A549 (cell line): ENCODE measurements around the gene AR. TPM values are rescaled to one million over a fixed set of nuclear protein-coding genes. Genes with fewer than 3 reads are reported as not detected.

Experiments
- ATAC-seq, 2 experiments: fragments of 200-7000 bp in 1 of 2; fragments of >200 bp in 1 of 2; cut with Nextera tagmentation in 1 of 2; cut with Tn5 transposase in 1 of 2; 3 replicates each; pipeline versions ENCODE4 v1.8.0 to v1.9.1; 2018 to 2020; ENCODE audit warnings: mild to moderate bottlenecking in 1 of 2, moderate library complexity in 1 of 2
- CTCF ChIA-PET: fragments of 300-600 bp; sonication (Branson Sonifier 250); formaldehyde crosslinking; extraction: SDS; loops from one replicate; lab custom pipeline; 2021; ENCODE audit warnings: antibody characterized with exemption, inconsistent platforms; lab: Yijun Ruan, JAX
- POLR2A ChIA-PET: fragments of 350-600 bp; formaldehyde crosslinking; extraction: SDS; loops from one replicate; lab custom pipeline; 2021; ENCODE audit warnings: antibody characterized with exemption, inconsistent platforms; lab: Yijun Ruan, JAX
- DNase-seq, 2 experiments: peaks; one replicate each; pipeline versions ENCODE4 v3.0.0 to v3.0.0-alpha.2; 2011 to 2016; ENCODE audit warnings: low read depth in 1 of 2, low spot score in 1 of 2
- FAIRE-seq: peaks from 2 replicates; lab custom pipeline; 2011; peaks lifted over from hg19 to GRCh38; lab: Jason Lieb, UNC
- H3K27ac ChIP-seq, 2 experiments: fragments of >200 bp; sonication (Bioruptor Twin); formaldehyde crosslinking; 3 replicates each; pipeline ENCODE4 v1.5.1; 2016 to 2017
- H3K4me1 ChIP-seq: fragments of >200 bp; sonication (Bioruptor Twin); formaldehyde crosslinking; 3 replicates; pipeline ENCODE4 v1.6.1; 2016
- H3K4me2 ChIP-seq: fragments of >200 bp; sonication (Bioruptor Twin); formaldehyde crosslinking; 3 replicates; pipeline ENCODE4 v1.6.1; 2016
- H3K4me3 ChIP-seq: fragments of >200 bp; sonication (Bioruptor Twin); formaldehyde crosslinking; 3 replicates; pipeline ENCODE4 v1.5.1; 2016
- H3K9me3 ChIP-seq: fragments of >200 bp; sonication (Bioruptor Twin); formaldehyde crosslinking; 3 replicates; pipeline ENCODE4 v1.6.1; 2016
- CBX8 ChIP-seq: fragments of 200-600 bp; sonication (generic); IDR thresholded peaks from 2 replicates; pipeline ENCODE4 v1.6.1; 2016
- CEBPB ChIP-seq, 2 experiments: fragments of >200 bp in 1 of 2; sonication (Bioruptor Twin) in 1 of 2; formaldehyde crosslinking in 1 of 2; IDR thresholded peaks; 2 replicates each; pipeline ENCODE4 v1.6.1; 2012 to 2016
- CHD2 ChIP-seq: fragments of 150-350 bp; IDR thresholded peaks from 2 replicates; pipeline ENCODE4 v1.6.1; 2014; ENCODE audit warnings: low read length; ENCODE audit not compliant: partially characterized antibody
- CHD4 ChIP-seq: fragments of 200-600 bp; sonication (generic); IDR thresholded peaks from 2 replicates; pipeline ENCODE4 v1.6.1; 2016; ENCODE audit warnings: antibody characterized with exemption, mild to moderate bottlenecking, borderline replicate concordance
- EHF ChIP-seq: fragments of 250-450 bp; sonication (Bioruptor Pico); IDR thresholded peaks from 2 replicates; pipeline ENCODE4 v1.5.0; 2020; ENCODE audit warnings: mild to moderate bottlenecking
- EHMT2 ChIP-seq: fragments of 200-600 bp; sonication (generic); IDR thresholded peaks from 2 replicates; pipeline ENCODE4 v1.6.1; 2016; ENCODE audit warnings: antibody characterized with exemption, low read depth, mild to moderate bottlenecking, moderate library complexity
- EP300 ChIP-seq, 2 experiments: fragments of >200 bp; sonication (Bioruptor Twin); formaldehyde crosslinking; IDR thresholded peaks; 2 replicates in 1 of 2; 3 replicates in 1 of 2; pipeline ENCODE4 v1.6.1; 2016 to 2017
- FOSB ChIP-seq: fragments of 250-450 bp; sonication (Bioruptor Pico); IDR thresholded peaks from 2 replicates; pipeline ENCODE4 v1.5.0; 2020; ENCODE audit warnings: mild to moderate bottlenecking, moderate library complexity
- FOXS1 ChIP-seq: fragments of 250-450 bp; sonication (Bioruptor Pico); IDR thresholded peaks from 2 replicates; pipeline ENCODE4 v1.5.0; 2020; ENCODE audit warnings: mild to moderate bottlenecking, moderate library complexity
- GATA3 ChIP-seq: IDR thresholded peaks from 2 replicates; pipeline ENCODE4 v1.6.1; 2012; ENCODE audit warnings: borderline replicate concordance
- HDAC2 ChIP-seq: fragments of 200-600 bp; sonication (generic); IDR thresholded peaks from 2 replicates; pipeline ENCODE4 v1.6.1; 2016
- HOXB13 ChIP-seq: fragments of 250-450 bp; sonication (Bioruptor Pico); IDR thresholded peaks from 2 replicates; pipeline ENCODE4 v1.5.0; 2020; ENCODE audit warnings: low read depth, mild to moderate bottlenecking, moderate library complexity
- JUN ChIP-seq, 2 experiments: fragments of >200 bp; sonication (Bioruptor Twin); formaldehyde crosslinking; IDR thresholded peaks; 2 replicates in 1 of 2; 3 replicates in 1 of 2; pipeline ENCODE4 v1.6.1; 2016 to 2017
- JUNB ChIP-seq: fragments of >200 bp; sonication (Bioruptor Twin); formaldehyde crosslinking; IDR thresholded peaks from 2 replicates; pipeline ENCODE4 v1.6.1; 2016
- KDM1A ChIP-seq: fragments of 200-600 bp; sonication (generic); IDR thresholded peaks from 2 replicates; pipeline ENCODE4 v1.6.1; 2016; ENCODE audit warnings: low read depth, mild to moderate bottlenecking
- MAFK ChIP-seq: fragments of 450-650 bp; IDR thresholded peaks from 2 replicates; pipeline ENCODE4 v1.6.1; 2014; ENCODE audit not compliant: partially characterized antibody
- MYC ChIP-seq: IDR thresholded peaks from 2 replicates; pipeline ENCODE4 v1.6.1; 2012; ENCODE audit warnings: mild to moderate bottlenecking, inconsistent platforms, low read length, improper control_type of control experiment, borderline replicate concordance
- NPAS2 ChIP-seq: fragments of 250-450 bp; sonication (Bioruptor Pico); IDR thresholded peaks from 2 replicates; pipeline ENCODE4 v1.8.0; 2022; ENCODE audit warnings: mild to moderate bottlenecking, moderate library complexity, borderline replicate concordance
- NR3C1 ChIP-seq: fragments of >200 bp; sonication (Bioruptor Twin); formaldehyde crosslinking; IDR thresholded peaks from 3 replicates; pipeline ENCODE4 v1.6.1; 2017
- PHF8 ChIP-seq: fragments of 200-600 bp; sonication (generic); IDR thresholded peaks from 2 replicates; pipeline ENCODE4 v1.6.1; 2016; ENCODE audit warnings: low read depth, mild to moderate bottlenecking, antibody characterized with exemption, moderate library complexity, borderline replicate concordance
- POLR2A ChIP-seq: IDR thresholded peaks from 2 replicates; pipeline ENCODE4 v1.6.1; 2012; ENCODE audit warnings: mild to moderate bottlenecking, low read length
- RARB ChIP-seq: fragments of 250-450 bp; sonication (Bioruptor Pico); IDR thresholded peaks from 2 replicates; pipeline ENCODE4 v1.8.0; 2021; ENCODE audit warnings: mild to moderate bottlenecking, moderate library complexity
- SMC3 ChIP-seq: fragments of >200 bp; sonication (Bioruptor Twin); formaldehyde crosslinking; IDR thresholded peaks from 3 replicates; pipeline ENCODE4 v1.6.1; 2018; ENCODE audit warnings: inconsistent platforms
- ZNF302 ChIP-seq: fragments of 250-450 bp; sonication (Bioruptor Pico); IDR thresholded peaks from 2 replicates; pipeline ENCODE4 v1.9.0; 2021; ENCODE audit warnings: inconsistent platforms, mild to moderate bottlenecking, moderate library complexity
- WGBS: methylation state at CpG from one replicate; pipeline ENCODE4 v1.1.6; 2017; ENCODE audit errors: missing lambda C conversion rate; 5-methylcytosine and 5-hydroxymethylcytosine counted together
- polyA plus RNA-seq, 4 experiments: library from polyadenylated mRNA; depleted of rRNA in 3 of 4; stranded (reverse); fragments of >200 nt; fragmentation: RNase III in 1 of 4; extraction: RNeasy Plus Mini Kit Qiagen cat#74134 plus additional on column Dnase treatment in 1 of 4; gene quantifications; 2 replicates in 3 of 4; 3 replicates in 1 of 4; pipeline ENCODE4 v1.2.3, GENCODE V29; 2011 to 2017
- TF ChIP-seq, protein P1 (sequence below): fragments of 250-450 bp; sonication (Bioruptor Pico); IDR thresholded peaks from 2 replicates; pipeline ENCODE4 v1.5.0; 2021; ENCODE audit warnings: mild to moderate bottlenecking, moderate library complexity, borderline replicate concordance
- TF ChIP-seq, protein P2 (sequence below): fragments of >200 bp; sonication (Bioruptor Twin); formaldehyde crosslinking; IDR thresholded peaks from 3 replicates; pipeline ENCODE4 v1.6.1; 2016
- TF ChIP-seq, protein P3 (sequence below): fragments of 150-350 bp; IDR thresholded peaks from 2 replicates; pipeline ENCODE4 v1.6.1; 2014; ENCODE audit warnings: low read depth, mild to moderate bottlenecking, low read length
- TF ChIP-seq, protein P4 (sequence below): fragments of >200 bp; sonication (Bioruptor Twin); formaldehyde crosslinking; IDR thresholded peaks from 2 replicates; pipeline ENCODE4 v1.6.1; 2016
- TF ChIP-seq, protein P5 (sequence below): IDR thresholded peaks from 2 replicates; pipeline ENCODE4 v1.6.1; 2012
- TF ChIP-seq, protein P6 (sequence below): IDR thresholded peaks from 2 replicates; pipeline ENCODE4 v1.6.1; 2012; ENCODE audit warnings: low read depth, borderline replicate concordance

Gene AR
- polyA plus RNA-seq, 2 of the 4 experiments (the other 2 are of a cell fraction) = 2.2 to 8.7 TPM

DNA sequence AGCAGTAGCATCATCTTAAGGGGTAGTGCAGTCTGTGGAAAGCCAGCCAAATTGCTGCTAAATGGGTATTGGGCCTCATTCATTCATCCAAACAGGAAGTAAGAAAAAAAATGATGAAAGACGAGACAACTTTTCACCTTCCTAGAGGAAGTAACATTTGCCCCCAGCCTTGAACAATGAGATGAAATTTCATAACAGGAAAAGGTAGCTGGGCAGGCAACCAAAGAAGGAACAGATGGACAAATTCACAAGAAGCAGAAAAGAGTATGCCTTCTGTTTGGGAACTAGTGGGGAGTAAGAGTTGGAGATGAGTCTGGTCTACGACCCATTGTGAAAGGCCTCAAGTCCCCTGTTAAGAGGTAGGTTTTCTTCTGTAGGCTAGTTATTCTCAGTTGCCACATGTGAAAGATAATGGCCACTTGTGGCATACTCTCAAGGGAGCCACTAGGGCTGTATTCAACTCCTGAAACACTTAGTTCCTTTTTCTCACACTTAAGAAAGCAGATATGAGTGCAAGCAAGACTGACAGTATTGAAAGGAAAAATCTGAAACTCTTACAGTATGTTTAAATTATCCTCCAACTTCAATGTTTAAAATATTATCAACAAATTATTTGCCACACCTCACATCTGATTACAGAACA, 190.4 kb downstream of the AR start:
- H3K27ac ChIP-seq = no peak overlapping the region
- POLR2A ChIA-PET = no interaction called here
- H3K9me3 ChIP-seq = no peaks in the 10 kb centered on the region
- TF ChIP-seq EP300 (IDR thresholded peaks at IDR 0.05) (no peak), GATA3 (no peak), JUNB (no peak), FOXS1 (no peak), NPAS2 (no peak), EHF (CRISPR knock-in tag) (no peak), PHF8 (no peak), CEBPB (IDR thresholded peaks at IDR 0.05) (no peak), HOXB13 (CRISPR knock-in tag) (no peak), ZNF302 (CRISPR knock-in tag) (no peak), CHD4 (no peak), CHD2 (no peak), HDAC2 (no peak)
- TF ChIP-seq, protein P1, sequence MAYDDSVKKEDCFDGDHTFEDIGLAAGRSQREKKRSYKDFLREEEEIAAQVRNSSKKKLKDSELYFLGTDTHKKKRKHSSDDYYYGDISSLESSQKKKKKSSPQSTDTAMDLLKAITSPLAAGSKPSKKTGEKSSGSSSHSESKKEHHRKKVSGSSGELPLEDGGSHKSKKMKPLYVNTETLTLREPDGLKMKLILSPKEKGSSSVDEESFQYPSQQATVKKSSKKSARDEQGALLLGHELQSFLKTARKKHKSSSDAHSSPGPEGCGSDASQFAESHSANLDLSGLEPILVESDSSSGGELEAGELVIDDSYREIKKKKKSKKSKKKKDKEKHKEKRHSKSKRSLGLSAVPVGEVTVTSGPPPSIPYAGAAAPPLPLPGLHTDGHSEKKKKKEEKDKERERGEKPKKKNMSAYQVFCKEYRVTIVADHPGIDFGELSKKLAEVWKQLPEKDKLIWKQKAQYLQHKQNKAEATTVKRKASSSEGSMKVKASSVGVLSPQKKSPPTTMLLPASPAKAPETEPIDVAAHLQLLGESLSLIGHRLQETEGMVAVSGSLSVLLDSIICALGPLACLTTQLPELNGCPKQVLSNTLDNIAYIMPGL (CRISPR knock-in tag) = no peak
- TF ChIP-seq, protein P2, sequence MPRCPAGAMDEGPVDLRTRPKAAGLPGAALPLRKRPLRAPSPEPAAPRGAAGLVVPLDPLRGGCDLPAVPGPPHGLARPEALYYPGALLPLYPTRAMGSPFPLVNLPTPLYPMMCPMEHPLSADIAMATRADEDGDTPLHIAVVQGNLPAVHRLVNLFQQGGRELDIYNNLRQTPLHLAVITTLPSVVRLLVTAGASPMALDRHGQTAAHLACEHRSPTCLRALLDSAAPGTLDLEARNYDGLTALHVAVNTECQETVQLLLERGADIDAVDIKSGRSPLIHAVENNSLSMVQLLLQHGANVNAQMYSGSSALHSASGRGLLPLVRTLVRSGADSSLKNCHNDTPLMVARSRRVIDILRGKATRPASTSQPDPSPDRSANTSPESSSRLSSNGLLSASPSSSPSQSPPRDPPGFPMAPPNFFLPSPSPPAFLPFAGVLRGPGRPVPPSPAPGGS = no peak
- TF ChIP-seq, protein P3, sequence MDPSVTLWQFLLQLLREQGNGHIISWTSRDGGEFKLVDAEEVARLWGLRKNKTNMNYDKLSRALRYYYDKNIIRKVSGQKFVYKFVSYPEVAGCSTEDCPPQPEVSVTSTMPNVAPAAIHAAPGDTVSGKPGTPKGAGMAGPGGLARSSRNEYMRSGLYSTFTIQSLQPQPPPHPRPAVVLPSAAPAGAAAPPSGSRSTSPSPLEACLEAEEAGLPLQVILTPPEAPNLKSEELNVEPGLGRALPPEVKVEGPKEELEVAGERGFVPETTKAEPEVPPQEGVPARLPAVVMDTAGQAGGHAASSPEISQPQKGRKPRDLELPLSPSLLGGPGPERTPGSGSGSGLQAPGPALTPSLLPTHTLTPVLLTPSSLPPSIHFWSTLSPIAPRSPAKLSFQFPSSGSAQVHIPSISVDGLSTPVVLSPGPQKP = no peak
- TF ChIP-seq, protein P4, sequence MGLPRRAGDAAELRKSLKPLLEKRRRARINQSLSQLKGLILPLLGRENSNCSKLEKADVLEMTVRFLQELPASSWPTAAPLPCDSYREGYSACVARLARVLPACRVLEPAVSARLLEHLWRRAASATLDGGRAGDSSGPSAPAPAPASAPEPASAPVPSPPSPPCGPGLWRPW = no peak
- H3K4me3 ChIP-seq = no peak overlapping the region
- 36% methylated on average over 2 of the region's 2 CpGs for WGBS
- no peaks in the 10 kb centered on the region for H3K4me1 ChIP-seq
- ATAC-seq (no peak), DNase-seq (no peak), FAIRE-seq (no peak)
- H3K4me2 ChIP-seq = no peak overlapping the region
- CTCF ChIA-PET = no interaction called here

DNA sequence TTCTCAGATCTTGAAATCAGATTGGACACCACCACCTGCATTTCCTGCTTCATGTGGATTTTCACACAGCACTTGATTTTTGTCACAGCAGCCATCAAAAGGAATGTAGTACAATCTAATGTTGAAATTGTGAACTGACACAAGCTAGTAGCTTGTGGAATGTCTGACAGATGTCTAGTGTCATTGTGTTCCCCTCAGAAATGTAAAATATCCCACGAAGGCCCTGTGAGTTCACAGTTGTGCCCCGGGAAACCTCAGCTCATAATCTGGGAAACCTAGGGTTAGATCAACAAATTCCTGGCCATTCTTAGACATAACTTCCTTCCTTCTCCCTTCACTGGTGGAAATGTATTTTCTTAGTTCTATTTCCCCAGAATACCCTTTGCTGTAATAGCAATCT, 205.7 kb downstream of the AR start:
- DNase-seq (no peak), ATAC-seq (no peak), FAIRE-seq (no peak)
- Histone ChIP-seq H3K4me3 (no peak overlapping the region), H3K9me3 (no peaks in the 10 kb centered on the region), H3K27ac (no peak overlapping the region), H3K4me2 (no peak overlapping the region), H3K4me1 (no peaks in the 10 kb centered on the region)
- WGBS = 0% methylated on average over 2 of the region's 2 CpGs
- ChIA-PET CTCF (interaction anchor here (0.6 kb wide), 1 partner anchor 1870 kb away, joined by 3 read pairs; no protein-coding TSS in a partner anchor), POLR2A (interaction anchor here (0.6 kb wide), 1 partner anchor 8 kb away, joined by 3 read pairs; no protein-coding TSS in a partner anchor)
- no peak for TF ChIP-seq SMC3
- no peak for TF ChIP-seq PHF8
- no peak for TF ChIP-seq JUN (IDR thresholded peaks at IDR 0.05)
- TF ChIP-seq JUNB = no peak
- TF ChIP-seq, protein P5, sequence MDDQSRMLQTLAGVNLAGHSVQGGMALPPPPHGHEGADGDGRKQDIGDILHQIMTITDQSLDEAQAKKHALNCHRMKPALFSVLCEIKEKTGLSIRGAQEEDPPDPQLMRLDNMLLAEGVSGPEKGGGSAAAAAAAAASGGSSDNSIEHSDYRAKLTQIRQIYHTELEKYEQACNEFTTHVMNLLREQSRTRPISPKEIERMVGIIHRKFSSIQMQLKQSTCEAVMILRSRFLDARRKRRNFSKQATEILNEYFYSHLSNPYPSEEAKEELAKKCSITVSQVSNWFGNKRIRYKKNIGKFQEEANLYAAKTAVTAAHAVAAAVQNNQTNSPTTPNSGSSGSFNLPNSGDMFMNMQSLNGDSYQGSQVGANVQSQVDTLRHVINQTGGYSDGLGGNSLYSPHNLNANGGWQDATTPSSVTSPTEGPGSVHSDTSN = no peak
- no peak for TF ChIP-seq RARB
- TF ChIP-seq, protein P6, sequence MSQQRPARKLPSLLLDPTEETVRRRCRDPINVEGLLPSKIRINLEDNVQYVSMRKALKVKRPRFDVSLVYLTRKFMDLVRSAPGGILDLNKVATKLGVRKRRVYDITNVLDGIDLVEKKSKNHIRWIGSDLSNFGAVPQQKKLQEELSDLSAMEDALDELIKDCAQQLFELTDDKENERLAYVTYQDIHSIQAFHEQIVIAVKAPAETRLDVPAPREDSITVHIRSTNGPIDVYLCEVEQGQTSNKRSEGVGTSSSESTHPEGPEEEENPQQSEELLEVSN = no peak
- no peak for TF ChIP-seq FOSB (CRISPR knock-in tag)
- TF ChIP-seq, protein P2 = no peak
- no peak for TF ChIP-seq CHD2
- no peak for TF ChIP-seq CBX8
- no peak for TF ChIP-seq EHMT2
- no peak for TF ChIP-seq MYC
- TF ChIP-seq NR3C1 = no peak
- TF ChIP-seq CHD4 = no peak
- TF ChIP-seq KDM1A = no peak
- TF ChIP-seq MAFK = no peak
- no peak for TF ChIP-seq POLR2A
